Osteoblast (primary cell): Measurements from ENCODE around the gene TRPC6. TPM values are rescaled to one million over a fixed set of nuclear protein-coding genes. Genes with fewer than 3 reads are reported as not detected.

Experiments used
- small RNA-seq: library from RNA; depleted of rRNA; stranded (forward); fragments of <200 nt; gene quantifications from one replicate; pipeline ENCODE3, GENCODE V24; 2012
- total RNA-seq: library from RNA; depleted of rRNA; stranded (reverse); fragments of >200 nt; gene quantifications from 2 replicates; pipeline ENCODE4 v1.2.3, GENCODE V29; 2012

TRPC6 gene
- total RNA-seq, 1 donor: 0.36 TPM

Small RNA genes lying within 50 kb of the gene (small RNA-seq; reads per million reads assigned to genes)
- gene MIR3920: not detected
